Measurements from ENCODE around the gene EVA1B. TPM values are rescaled to one million over a fixed set of nuclear protein-coding genes. Genes with fewer than 3 reads are reported as not detected.

Gene EVA1B
- total RNA-seq, 1 donor from 2014 or later = 88.4 TPM

GRCh38 chr1:36300526-36300925 lies 22.9 kb downstream of the EVA1B start:
- H3K27ac Mint-ChIP-seq (ENCODE audit: unreplicated experiment) = peak overlapping the region; percentile 9
- no peak for DNase-seq (ENCODE audit: low spot score)

GRCh38 chr1:36298640-36299039 lies 24.8 kb downstream of the EVA1B start:
- TF ChIP-seq CTCF (IDR thresholded peaks at IDR 0.05) = no peak
- Mint-ChIP-seq H3K36me3 (ENCODE audit: low read depth) (peaks cover 38% of the 10 kb centered on the region), H3K4me3 (ENCODE audit: unreplicated experiment) (no peak overlapping the region), H3K27ac (ENCODE audit: unreplicated experiment) (no peak overlapping the region), H3K27me3 (ENCODE audit: low read depth) (no peaks in the 10 kb centered on the region), H3K9me3 (ENCODE audit: low read depth) (no peaks in the 10 kb centered on the region), H3K4me1 (ENCODE audit: low read depth) (peaks cover 6% of the 10 kb centered on the region)
- DNase-seq (ENCODE audit: low spot score) = no peak

More at GRCh38 chr1:36300526-36300925, 22.9 kb downstream of the EVA1B start:
- Mint-ChIP-seq H3K4me3 (ENCODE audit: unreplicated experiment) (no peak overlapping the region), H3K36me3 (ENCODE audit: low read depth) (peaks cover 32% of the 10 kb centered on the region), H3K27me3 (ENCODE audit: low read depth) (no peaks in the 10 kb centered on the region), H3K4me1 (ENCODE audit: low read depth) (peaks cover 12% of the 10 kb centered on the region), H3K9me3 (ENCODE audit: low read depth) (no peaks in the 10 kb centered on the region)
- no peak for TF ChIP-seq CTCF (IDR thresholded peaks at IDR 0.05)

DNA sequence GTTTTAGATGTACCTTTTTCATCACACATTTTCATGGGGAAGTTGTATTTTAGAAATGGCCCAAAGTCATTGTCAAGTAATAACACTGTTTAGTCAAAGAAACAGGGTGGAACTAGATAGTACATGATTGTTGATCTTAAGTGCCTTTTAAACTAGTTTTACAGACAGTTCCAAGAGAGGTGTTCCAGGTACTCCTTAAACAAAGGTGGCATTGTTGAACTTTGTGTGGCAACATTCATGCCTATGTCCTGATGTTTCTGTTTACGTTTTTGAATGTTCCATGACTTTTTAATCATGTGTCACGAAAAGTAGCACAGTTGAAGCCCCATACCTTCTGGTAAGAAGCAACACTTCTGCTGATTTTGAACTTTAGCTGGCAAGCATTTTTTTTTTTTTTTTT lies 26.4 kb downstream of the EVA1B start:
- H3K4me1 Mint-ChIP-seq (ENCODE audit: low read depth) = peaks cover 6% of the 10 kb centered on the region
- DNase-seq (ENCODE audit: low spot score) = no peak
- H3K36me3 Mint-ChIP-seq (ENCODE audit: low read depth) = peaks cover 38% of the 10 kb centered on the region
- TF ChIP-seq CTCF (IDR thresholded peaks at IDR 0.05) = no peak
- no peaks in the 10 kb centered on the region for H3K9me3 Mint-ChIP-seq (ENCODE audit: low read depth)
- H3K27ac Mint-ChIP-seq (ENCODE audit: unreplicated experiment) = no peak overlapping the region
- H3K27me3 Mint-ChIP-seq (ENCODE audit: low read depth) = no peaks in the 10 kb centered on the region
- H3K4me3 Mint-ChIP-seq (ENCODE audit: unreplicated experiment) = no peak overlapping the region

DNA sequence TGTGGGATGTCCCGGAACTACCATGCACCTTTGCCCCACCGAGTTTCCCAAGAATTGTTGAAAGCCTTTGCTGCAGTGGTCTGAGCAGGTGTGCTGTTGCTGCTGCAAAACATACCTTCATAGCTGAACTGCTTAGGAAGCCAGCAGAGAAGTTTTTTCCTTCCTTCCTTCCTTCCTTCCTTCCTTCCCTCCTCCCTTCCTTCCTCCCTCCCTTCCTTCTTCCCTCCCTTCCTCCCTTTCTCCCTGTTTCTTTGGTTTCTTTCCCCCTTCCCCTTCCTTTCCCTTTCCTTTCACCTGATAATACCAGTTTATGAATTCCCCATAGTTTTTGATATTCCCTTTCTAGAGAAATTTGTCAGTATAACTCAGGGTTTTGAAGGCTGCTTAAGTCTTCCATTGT lies 28.1 kb downstream of the EVA1B start:
- Mint-ChIP-seq H3K27ac (ENCODE audit: unreplicated experiment) (peak overlapping the region; percentile 45), H3K27me3 (ENCODE audit: low read depth) (no peaks in the 10 kb centered on the region), H3K36me3 (ENCODE audit: low read depth) (peaks cover 34% of the 10 kb centered on the region), H3K4me1 (ENCODE audit: low read depth) (peaks cover 11% of the 10 kb centered on the region), H3K4me3 (ENCODE audit: unreplicated experiment) (no peak overlapping the region), H3K9me3 (ENCODE audit: low read depth) (no peaks in the 10 kb centered on the region)
- DNase-seq (ENCODE audit: low spot score) = no peak
- TF ChIP-seq CTCF (IDR thresholded peaks at IDR 0.05) = no peak

DNA sequence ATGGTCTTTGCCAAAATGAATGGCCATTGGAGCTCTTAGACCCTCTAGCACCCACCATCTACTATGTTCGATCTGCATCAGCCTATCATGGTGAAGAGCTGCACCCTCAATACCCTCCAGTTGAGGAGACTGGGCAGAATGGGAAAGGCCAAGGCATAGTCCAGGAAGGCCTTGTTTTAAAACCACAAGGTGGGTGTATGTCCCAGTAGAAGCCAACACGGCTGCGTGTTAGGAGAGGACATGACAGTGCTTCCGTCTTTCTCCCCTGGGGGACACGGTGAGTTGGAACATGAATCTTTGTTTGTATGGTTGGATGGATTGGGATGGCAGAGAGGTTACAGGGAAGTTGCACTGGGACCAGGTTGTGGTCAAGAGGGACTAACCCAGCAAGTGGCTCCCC lies 35.9 kb downstream of the EVA1B start:
- Mint-ChIP-seq H3K27me3 (ENCODE audit: low read depth) (no peaks in the 10 kb centered on the region), H3K27ac (ENCODE audit: unreplicated experiment) (peak overlapping the region; percentile 18), H3K9me3 (ENCODE audit: low read depth) (no peaks in the 10 kb centered on the region), H3K4me1 (ENCODE audit: low read depth) (peaks cover 30% of the 10 kb centered on the region), H3K36me3 (ENCODE audit: low read depth) (peaks cover 33% of the 10 kb centered on the region), H3K4me3 (ENCODE audit: unreplicated experiment) (no peak overlapping the region)
- TF ChIP-seq CTCF (IDR thresholded peaks at IDR 0.05) = no peak
- DNase-seq (ENCODE audit: low spot score) = no peak
